ENCODE data around the gene STX17.
"Not testable (repeated sequence)": the region's sequence is repeated elsewhere in the genome, so short reads cannot be mapped to it uniquely, and the experiment has no call there.

Gene STX17

DNA sequence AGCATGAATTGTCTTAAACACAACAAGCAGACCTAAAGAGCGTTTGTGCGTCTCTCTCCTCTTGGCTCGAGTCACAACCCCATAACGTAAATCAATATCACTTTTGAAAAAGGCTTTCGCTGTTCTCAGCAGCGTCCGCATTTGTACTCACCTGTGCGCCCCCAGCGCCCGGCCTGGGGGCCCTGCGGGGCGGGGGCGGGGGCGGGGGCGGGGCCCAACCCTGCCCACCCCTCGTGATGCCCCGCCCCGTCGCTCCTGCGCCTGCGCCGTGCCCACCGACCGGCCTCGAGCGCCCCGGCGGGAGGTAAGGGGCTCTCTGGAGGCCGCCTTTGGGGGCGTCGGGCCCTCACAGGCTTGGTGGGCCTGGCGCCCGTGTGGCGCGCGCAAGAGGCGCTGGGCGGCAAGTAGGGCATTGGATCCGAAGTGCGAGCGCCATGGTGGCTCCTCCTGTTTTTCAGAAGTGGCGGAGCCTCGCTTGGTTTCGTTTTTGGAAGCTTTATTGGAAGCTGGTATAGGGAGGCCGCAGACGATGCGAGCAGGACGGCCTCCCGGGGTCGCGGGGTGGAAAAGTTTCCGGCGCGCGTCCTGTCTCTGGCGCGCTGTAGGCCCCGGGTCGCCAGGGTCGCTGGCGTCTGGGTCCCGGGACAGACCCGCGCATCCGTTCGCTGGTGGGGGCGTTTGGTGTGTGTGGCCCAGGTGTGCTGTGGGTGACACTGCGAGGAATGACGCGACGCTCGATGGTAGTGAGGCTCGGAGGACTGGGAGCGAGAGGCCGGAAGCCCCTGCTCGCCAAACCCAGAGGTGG, at the start of gene STX17:
STX17 (plus strand) TSS at position 252 of the 805 bp plus-strand sequence. CDS start 8,586 bp downstream, outside the sequence.
- peak; percentile 48 for DNase-seq

DNA sequence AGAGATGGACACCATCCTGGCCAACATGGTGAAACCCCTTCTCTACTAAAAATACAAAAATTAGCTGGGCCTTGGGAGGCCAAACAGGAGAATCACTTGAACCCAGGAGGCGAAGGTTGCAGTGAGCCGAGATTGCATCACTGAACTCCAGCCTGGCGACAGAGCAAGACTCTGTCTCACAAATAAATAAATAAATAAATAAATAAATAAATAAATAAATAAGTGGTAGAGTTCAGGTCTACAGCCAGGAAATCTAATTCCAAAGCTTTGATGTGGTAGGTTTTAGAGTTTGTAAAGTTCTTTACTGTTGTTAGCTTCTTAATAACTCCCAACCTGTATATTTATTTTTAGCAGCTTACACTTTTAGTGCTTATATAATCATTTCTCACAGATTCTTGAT, 48.9 kb upstream of the STX17 start:
- not testable (repeated sequence) for DNase-seq

DNA sequence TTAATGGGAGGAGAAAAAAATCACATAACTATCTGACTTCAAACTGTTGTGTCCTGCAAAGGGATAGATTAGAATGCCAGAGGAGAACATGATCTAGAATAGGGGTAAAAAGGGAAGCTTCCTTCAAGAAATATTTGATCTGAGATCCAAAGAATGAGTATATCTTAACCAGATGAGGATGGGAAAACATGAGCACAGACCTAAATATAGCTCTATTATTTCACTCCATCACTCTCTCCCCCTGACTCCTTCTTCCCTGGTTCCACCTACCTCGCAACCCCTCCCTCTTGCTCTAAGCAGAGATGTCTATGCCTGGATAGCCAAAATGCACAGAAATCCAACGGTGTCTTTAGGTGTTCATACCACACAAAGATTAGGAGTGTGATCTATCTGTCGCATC, 48.4 kb upstream of the STX17 start:
- DNase-seq: no peak

DNA sequence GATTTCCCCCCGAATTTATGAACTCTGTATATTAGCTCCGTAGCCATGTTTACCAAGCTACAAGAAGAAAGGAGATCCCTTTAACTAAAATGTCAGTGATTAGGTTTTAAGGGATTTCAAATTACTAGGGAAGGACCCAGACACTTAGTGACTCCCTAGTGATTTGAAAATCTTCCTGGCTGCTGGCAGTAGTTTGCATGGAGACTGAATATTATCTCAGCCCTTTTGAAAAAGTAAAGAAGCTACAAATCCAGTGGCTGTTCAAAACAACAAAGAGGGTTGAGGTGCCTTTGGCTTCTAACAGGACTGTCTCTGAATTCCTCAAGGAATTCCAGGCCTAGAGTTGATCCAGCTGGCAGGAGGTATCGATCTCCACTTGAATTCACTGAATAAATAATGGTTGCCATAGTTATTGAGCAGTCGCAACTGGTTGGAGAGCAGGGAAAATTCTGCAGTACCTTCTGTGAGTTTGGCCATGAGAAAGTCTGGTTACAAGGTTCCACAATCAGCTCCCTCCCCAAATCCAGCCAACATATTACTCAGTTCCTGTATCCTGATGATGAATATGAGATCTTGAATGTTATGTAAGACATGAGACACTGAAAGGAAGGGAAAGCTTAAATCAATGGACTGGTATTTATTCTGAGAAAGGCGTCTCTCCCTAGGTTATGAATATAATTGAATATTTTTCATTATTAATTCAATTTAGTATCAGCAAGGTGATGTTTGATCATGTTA, 47.0 kb upstream of the STX17 start:
- no peak for DNase-seq

DNA sequence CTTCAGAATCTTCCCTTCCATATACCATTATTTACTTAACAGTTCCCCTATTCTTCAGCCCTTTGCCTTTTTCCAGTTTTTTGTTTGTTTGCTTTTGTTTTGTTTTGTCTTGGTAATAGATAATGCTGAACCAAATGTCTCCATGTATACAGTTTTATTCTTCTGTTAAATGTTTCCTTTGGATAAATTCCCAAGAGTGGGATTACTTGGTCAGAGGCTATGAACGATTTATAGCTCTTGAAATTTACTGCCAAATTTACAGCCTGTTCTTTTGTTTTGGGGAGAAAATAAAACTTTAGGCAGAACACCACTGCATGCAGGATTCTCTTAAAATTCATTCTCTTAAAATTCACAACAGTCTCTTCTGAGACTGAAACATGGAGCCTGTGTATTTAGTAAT, 46.2 kb upstream of the STX17 start:
- DNase-seq: no peak

DNA sequence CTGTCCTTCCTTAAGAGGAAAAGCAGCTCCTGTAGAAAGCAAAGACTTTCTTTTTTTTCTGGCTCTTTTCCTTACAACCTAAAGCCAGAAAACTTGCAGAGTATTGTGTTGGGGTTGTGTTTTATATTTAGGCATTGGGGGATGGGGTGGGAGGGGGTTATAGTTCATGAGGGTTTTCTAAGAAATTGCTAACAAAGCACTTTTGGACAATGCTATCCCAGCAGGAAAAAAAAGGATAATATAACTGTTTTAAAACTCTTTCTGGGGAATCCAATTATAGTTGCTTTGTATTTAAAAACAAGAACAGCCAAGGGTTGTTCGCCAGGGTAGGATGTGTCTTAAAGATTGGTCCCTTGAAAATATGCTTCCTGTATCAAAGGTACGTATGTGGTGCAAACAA, 42.5 kb upstream of the STX17 start:
- DNase-seq: no peak

DNA sequence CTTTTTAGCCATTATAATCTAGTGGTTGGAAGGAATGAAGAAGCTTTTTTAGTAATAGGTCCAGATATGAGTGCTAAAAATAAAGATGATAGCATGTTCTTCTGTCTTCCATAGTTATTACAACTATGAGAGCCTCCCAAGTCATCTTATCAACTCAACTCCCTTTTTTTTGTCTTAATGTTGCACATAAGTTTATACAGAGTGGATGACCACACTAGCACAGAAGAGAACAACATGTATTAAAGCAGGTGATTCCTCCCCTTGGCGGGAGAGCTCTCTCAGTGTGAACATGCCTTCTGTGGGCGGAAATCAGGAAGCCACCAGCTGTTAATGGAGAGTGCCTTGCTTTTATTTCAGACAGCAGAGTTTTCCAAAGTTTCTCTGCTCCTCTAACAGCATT, 40.1 kb upstream of the STX17 start:
- DNase-seq: no peak

DNA sequence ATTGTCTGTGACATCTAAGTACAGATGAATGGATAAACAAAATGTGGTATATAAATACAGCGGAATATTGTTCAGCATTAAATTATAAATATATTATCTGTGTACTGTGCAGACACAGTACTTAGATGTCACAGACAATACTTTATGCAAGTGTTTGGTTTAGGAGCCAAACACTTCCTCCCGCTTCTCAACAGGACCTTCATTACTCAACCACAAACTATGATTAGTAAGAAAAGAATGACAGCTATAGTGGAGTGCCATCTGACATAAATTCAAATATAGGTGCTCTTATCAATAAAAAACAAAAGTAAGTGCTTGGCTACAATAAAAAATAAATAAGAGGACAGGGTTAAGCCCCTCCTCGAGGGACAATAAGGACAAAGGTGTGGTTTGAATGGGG, 38.9 kb upstream of the STX17 start:
- DNase-seq: no peak

DNA sequence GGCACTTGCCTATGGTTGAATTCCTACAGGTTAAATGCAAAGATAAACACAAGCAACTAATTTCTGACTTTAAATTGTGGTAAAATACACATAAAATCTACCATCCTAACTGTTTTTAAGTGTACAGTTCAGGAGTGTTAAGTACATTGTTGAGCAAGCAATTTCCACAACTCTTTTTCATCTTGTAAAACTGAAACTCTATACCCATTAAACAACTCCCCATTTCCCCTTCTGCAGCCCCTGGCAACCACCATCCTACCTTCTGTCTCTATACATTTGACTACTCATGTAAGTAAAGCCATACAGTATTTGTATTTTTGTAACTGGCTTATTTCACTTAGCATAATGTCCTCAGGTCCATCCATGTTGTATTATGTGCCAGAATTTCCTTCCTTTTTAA, 38.5 kb upstream of the STX17 start:
- DNase-seq: no peak

DNA sequence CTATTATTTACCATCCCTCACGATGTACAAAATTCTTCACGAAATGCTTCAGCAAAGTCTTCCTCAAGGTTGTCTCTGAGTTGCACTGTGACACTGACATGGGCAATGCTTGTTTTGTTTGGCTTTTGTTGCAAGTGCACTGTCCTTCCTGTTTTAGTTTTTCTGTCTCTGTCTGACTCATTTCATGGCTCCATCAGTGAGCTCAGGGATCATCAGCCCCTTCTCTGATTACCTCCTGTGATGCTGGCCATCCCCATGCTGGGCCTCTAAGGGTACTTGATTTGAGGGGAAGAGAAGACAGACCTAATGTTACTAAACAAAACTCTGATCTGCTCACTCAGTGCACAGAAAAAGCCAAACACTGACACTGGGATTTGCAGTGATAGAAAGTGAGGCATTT, 37.6 kb upstream of the STX17 start:
- DNase-seq: no peak

DNA sequence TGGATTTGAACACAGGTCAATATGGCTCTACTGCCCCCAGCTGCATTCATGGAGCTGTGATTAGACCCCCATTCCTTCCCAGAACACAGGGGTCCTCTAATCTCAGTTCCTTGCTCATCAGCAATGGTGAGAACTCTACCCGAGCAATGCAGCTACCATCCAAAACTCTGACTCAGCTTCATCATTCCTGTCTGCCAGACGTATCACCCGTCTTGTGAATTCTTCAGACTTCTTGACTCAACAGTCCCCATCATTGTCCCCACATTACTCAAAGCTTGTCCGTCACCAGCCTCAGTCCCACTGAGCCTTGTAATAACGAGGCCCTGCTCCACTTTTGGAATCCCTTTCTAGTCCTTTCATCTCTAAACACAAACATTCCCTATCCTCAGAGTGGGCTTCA, 36.3 kb upstream of the STX17 start:
- no peak for DNase-seq

DNA sequence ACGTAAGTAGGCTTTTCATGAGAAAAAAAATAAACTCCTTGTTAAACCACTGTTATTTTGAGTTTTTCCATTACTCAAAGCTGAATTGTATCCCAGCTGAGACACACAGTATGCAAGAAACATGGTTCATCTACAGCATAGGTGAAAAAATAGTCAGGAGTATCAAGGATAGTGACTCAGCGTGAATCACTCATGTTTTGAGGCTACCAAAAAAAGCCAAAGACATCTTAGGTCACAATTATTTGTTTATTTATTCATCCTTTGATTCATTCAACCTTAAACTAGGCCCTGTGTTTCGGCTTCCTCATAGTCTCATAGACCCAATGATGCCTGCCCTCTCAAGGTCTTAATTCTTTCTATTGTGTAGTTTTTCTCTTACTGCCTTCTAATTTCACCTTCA, 32.9 kb upstream of the STX17 start:
- DNase-seq: no peak

DNA sequence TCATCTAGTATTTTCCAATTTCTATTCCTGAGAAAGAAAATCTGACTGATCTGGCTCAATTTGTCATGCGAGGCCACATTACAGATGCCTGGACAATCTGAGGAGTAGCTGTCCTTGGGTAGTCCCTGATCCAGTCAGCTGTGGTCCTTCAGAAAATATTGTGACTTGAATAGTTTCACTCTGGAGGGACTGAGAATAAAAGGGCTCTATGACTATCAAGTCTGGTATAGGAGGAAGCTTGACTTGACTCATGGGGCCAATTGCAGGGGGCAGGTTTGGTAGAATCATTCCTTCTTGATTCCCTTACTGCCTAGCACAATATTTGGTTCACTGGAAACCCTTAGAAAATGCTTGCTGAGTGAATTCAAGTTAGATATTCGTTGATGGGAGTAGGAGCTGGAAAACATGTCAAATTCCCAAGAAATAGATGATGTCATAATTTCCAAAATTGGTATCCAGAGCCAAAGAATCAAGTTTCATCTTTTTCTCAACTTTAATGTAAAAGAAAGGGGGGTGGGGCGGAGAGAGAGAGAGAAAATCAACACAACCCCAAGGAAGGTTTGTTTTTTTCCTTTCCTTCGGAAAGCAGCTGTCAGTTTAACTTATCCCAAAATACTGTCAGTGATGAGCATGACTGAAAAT, 32.4 kb upstream of the STX17 start:
- no peak for DNase-seq

DNA sequence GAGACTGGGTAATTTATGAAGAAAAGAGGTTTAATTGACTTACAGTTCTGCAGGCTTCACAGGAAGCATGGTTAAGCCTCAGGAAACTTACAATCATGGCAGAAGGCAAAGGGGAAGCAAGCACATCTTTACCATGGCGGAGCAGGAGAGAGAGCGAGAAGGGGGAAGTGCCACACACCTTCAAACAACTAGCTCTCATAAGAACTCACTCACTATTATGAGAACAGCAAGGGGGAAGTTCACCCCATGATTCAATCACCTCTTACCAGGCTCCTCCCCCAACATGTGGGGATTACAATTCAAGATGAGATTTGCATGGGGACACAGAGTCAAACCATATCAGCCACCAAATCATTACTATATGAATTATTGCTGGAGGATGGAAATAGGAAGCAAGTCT, 30.3 kb upstream of the STX17 start:
- DNase-seq: no peak

DNA sequence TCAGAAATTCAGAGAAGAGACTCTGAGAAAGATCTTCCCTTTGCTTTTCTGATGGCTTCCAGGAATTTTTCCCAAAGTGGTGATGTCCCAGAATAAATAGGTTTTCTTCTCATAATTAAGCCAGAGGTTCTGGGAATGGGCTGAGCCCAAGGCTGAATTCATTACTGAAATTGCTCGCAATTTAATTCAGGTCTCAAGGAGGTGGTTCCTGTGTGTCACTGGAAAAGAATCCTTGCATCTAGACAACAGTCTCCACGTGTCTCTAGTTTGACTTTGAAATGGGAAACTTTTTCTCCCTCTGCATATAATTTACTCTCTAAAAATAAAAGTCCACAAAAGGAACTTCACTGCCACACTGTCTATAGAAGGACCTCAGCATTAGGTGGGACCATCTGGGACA, 27.8 kb upstream of the STX17 start:
- no peak for DNase-seq

DNA sequence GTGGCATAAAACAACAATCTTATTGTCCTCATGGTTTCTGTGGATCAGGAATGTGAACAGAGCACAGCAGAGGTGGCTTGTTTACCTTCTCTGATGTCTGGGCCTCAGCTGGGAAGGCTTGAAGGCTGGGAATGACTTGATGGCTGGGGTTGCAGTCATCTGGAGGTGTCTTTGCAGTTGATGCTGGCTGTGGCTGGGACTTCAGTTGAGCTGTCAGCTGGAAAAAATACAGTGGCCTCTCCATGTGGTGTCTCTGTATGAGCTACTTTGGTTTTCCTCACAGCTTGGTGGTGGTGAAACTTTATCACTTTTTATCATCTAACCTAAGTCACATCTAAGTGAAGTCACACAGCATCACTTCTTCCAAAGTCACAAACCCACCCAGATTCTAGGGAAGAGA, 24.7 kb upstream of the STX17 start:
- DNase-seq: no peak

DNA sequence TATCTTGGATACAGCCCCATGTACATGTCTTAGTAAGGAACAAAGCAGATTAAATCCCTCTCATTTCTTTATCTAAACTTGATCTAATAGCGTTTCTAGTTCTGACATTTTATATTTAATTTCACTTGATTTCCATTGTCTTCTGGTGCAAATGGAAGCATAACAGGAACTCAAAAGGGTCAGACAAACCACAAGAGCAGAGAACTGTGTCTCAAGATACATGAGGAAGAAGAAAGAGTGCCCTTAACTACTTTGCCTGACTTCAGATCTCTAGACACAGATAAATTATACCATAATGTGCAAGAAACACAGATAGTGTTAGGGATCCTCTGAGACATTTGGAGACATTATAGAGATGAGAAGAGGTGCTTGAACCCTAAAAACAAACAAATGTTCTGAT, 20.7 kb upstream of the STX17 start:
- DNase-seq: no peak

DNA sequence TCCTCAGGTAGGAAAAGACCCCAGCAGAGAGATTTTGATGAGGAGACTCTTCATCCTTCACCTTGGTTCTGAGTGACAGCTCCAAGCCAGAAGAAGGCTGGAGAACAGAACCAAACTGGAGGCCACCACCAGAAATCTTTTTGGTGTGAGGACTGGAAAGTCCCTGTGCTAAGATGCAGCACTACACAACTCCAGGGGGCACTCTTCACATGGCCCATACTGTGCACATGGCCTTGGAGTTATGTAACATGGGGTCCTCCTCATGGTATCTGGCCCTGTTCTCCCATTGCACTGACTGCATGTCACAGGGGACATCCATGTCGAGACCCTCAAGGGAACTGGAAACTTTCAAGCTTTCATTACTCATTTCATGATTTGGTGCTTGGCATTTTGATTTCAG, 17.3 kb upstream of the STX17 start:
- no peak for DNase-seq

DNA sequence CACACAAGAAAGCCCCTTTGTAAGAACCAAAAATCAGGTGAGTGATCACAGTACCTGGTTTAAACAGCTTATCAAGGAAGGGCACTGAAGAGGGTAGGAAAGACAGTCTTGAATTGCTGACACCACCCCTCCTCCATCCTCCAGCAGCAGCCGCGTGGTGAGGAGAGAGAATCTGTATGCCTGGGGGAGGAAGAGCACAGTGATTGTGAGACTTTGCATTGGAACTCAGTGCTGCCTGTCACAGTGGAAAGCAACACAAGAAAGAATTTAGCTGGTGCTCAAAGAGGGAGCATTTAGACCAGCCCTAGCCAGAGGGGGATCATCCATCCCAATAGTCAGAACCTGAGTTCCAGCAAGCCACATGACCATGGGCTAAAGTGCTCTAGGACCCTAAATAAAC, 11.6 kb upstream of the STX17 start:
- DNase-seq: no peak

DNA sequence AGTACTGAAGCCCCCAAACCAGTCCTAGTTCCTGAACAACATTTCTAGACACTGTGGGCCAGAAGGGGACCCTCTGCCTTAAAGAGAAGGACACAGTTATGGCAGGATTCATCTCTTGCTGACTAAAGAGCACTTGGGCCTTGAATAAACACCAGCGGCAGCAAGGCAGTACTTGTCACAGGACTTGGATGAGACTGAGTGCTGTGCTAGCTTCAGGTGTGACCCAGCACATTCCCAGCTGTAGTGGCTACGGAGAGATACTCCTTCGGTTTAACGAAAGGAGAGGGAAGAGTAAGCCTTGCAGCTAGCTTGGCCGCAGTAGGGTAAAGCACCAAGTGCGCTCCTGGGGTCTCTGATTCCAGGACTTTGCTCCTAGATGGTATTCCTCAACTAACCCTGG, 10.9 kb upstream of the STX17 start:
- DNase-seq: no peak

DNA sequence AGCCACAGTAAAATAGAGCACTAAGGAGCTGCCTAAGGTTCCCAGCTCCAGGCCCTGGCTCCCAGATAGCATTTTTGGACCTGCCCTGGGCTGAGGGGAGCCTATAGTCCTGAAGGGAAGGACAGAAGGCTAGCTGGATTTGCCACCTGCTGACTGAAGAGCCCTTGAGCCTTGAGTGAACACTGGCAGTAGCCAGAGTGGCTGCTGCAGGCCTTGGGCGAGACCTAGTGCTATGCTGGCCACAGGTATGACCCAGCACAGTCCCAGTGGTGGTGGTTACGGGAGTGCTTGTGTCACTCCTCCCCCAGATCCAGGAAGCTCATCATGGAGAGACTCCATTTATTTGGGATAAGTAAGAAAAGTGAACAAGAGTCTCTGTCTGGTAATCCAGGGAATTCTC, 10.3 kb upstream of the STX17 start:
- DNase-seq: no peak

DNA sequence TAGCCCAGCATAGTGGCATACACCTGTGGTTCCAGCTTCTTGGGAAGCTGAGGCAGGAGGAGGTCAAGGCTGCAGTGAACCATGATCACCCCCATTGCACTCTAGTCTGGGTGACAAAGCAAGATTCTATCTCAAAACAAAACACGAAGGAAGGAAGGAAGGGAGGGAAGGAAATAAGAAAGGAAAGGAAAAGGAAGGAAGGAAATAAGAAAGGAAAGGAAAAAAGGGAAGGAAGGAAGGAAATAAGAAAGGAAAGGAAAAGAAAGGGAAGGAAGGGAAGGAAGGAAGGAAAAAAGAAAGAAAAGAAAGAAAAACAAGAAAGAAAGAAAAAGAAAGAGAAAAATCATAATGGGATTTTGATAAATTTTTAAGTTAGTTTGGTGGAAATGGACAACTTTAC, 3.1 kb upstream of the STX17 start:
- no peak for DNase-seq

DNA sequence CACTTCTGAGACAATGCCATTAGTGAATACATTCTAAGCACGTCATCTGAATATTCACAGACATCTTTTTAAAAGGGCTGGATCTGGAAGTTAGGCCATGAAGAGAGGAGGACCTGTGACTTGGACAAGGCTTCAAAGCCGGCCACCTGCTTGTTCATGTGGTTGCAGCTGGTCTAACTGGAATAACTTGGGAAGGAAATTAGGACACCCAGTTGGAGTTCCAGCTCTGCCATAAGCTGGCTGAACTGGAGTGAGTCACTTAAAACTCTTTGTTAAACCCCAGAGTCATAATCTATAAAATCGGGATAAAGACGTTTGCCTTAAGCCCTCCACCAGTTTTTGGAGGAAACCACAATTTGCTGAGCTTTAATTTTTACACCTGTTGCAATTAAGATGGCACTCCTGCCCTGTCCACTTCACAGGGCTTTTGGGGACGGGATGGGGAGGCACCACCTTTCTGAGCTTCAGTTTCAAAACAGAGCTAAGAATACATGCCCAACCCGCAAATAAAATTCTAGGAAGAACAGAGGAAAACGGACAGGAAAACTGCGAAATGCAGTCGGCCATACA, 536 bp upstream of the STX17 start:
- no peak for DNase-seq

DNA sequence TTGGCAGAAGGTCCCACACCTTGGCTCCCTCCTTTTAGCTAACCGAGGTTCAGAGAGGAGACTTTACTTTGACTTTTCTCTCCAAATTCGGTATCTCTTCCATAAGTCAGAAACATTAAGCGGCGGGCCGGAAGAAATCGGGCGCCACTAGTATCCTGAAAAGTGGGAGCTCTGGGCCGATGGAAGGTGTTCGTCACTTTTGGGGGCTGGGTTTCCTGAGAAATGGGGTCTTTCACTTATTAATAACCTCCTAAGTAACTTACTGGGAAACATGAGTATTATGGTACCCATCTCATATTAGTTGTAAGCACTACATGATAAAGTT, 716 bp downstream of the STX17 start:
- DNase-seq: no peak

Measured in NCI-H1694 treated with DMSO at 0.1 percent for 48 hours (cell line).